GM19099 (cell line): ENCODE measurements around the gene SCP2D1.

ENCODE experiments used
- POLR2A ChIP-seq: IDR thresholded peaks from 3 replicates; pipeline ENCODE4 v1.6.1; 2011; ENCODE audit warnings: low read depth; ENCODE audit not compliant: insufficient read length; ENCODE audit errors: extremely low read depth

SCP2D1 gene

DNA sequence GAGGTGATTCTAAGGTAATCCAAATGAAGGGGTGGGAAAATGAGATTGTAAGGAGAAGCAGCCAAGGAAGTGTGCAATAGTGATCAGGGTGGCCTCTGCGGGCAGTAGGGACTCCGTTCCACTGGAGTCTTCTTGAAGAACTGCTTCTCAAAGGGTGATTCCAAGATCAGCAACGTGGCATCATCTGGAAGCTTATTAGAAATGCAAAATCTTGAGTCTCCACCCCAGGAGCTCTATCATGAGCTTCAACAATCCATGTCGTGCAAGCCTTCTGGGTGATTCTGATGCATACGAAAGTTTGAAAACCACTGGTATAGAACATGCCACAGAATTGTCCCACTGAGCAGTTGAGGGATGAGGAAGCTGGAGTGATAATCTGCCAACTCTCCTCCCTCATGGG is 31.4 kb downstream of the SCP2D1 start:
- no peak for TF ChIP-seq POLR2A

DNA sequence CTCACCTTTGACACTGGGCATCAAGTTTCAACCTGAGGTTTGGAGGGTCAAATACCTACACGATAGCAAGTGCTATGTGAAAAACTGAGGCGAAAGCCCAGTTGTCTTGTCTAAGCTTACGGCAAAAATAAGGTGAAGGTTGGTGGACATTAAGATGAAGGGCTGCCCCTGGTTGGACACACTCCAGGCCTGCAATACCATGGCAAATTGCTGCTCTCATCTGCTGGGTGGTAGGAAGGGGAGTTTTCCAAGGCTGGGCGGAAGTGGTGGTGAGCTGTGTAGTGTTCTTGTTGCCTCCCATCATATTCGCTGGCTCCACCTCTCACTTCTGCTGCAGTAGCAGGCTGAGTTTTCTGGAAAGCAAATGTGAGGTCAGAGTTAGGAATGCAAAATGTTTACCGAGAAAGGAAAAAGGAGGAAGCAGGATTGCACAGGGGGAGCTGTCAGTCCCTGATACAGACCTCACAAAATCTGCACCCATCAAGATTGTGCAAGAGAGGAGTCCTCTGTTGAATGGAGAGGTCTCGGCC is 33.7 kb downstream of the SCP2D1 start:
- TF ChIP-seq POLR2A, result no peak

DNA sequence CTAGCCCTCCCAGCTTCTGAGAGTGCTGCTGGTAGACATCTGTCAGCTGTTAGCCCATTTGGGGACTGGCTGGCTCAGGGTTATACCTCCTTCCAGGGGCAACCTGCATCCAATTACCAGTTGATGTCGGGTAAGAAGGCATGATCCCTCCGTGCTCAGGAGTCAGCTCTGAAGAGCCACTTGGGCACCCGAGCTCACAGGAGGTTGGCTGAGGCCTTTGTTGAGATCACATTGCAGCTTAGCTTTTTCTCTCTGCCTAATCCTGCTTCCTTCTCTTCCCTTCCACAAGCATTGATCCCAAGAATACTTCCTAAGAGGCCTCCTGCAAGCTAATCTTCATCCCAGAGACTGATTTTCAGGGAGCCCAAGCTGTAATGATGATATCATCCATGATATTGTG is 35.5 kb downstream of the SCP2D1 start:
- TF ChIP-seq POLR2A, result no peak

DNA sequence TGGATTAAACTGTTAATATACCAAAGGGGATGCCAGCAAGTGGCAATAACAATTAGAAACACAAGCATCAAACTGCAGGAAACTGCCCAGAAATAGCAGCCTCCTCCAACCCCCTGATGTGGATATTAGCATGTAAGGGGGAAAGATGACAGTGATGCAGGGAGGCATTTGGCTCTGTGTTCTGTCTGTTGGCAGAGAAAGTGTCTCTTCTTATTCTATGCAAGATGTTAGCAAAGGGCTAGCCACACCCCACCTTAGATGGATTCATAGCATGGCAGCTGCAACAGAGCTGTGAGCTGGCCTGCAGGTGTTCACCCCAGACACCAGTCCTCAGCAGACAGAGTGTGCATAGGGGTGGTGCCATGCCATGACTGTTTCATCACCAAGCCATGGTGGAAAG is 38.0 kb downstream of the SCP2D1 start:
- TF ChIP-seq POLR2A, result no peak

DNA sequence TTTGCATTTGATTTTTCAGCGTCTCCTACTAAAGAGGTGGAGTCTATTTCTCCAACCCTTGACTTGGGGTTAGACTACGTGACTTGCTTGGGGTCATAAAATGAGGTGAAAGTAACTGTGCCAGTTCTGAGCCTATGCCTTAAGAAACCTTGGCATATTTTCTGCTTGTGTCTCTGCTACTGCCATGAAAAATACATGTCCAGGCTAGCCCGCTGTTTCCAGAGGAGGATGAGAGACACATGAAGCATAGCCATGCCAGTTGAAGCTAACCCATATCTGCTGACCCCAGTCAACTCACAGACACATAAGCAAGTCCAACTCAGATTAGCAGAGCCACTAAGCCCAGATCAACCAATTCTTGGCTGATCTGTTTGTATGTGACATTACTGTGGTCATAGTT is 38.7 kb downstream of the SCP2D1 start:
- no peak for TF ChIP-seq POLR2A

DNA sequence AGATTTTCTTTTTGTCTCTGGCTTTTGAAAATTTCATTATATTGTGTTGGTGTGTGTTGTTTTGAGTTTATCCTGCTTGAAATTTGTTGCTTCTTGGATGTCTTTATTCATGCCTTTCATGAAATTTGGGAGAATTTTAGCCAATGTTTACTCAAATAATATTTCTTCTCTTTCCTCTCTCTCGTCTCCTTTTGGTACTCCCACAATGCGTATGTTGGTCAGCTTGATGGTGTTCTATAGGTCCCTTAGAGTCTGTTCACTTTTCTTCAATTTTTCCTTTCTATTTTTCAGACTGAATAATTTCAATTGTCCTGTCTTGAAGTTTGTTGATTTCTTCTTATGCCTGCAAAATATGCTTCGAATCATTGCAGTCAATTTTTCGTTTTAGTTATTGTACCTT is 39.6 kb downstream of the SCP2D1 start:
- TF ChIP-seq POLR2A, result no peak

DNA sequence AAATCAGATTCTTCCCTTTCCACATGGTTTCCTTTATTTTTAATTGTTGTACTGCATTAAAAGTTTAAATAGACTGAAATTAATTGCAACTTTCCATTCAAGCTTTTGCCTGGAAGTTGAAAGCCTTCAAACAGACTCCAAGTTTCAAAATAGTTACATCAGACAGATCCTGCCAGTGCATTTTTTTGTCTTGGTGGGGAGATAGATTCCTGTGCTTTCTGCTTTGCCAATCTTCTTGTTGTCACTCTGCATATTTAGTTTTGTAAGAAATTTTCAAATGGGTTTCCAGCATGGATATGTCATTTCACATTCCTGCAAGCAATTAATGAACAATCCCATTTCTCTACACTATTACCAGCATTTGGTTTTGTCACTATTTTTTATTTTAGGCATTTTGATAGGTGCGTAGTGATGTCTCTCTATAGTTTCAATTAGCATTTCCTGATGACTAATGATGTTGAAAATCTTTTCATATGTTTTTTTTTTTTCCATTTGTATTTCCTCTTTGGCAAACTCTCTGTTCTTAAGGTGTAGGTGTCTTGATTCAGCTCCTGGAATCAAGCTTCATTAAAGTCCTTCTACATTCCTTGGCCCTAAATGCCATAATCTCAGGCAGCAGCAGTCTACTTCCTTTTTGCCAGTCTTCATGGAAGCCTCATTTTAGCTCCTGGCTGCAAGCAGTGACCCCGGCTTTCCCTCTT is 40.5 kb downstream of the SCP2D1 start:
- TF ChIP-seq POLR2A, result no peak

DNA sequence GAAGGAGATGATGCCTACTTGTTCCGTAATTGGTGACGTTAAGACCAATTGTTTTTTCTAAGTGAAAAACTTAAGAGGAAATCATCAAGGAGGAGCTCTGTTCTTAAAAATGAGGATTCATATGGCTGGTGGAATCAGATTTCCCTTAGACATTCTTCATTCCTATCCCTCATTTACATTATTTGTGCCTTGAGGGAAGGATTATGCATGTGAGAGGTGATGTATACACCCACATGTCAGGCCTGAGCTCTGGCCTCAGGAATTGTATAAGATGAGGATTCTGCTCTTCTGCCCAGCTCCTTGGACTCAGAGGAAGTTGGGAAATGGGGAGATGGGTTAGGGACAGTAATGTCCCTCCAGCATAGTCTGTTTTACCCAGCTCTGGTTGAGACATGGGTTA is 42.3 kb downstream of the SCP2D1 start:
- no peak for TF ChIP-seq POLR2A

DNA sequence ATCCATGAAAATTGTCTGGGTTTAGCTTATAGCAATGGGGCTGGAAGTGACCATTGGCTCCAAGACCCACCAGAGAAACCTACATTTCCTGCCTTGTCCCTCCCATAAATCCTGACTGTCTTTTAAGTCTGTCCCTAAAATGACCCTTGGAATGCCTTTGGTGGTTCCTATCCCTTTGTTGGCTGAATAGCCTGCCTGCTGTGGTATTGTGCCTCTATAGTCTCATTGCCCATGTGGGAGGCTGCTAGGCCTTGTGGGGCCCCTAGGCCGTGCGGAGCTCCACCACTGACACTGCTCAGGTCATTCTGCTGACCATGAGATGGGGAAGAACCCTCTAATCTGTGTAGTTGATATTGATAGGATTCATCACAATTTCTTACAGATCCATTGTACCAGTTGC is 43.3 kb downstream of the SCP2D1 start:
- TF ChIP-seq POLR2A, result no peak

DNA sequence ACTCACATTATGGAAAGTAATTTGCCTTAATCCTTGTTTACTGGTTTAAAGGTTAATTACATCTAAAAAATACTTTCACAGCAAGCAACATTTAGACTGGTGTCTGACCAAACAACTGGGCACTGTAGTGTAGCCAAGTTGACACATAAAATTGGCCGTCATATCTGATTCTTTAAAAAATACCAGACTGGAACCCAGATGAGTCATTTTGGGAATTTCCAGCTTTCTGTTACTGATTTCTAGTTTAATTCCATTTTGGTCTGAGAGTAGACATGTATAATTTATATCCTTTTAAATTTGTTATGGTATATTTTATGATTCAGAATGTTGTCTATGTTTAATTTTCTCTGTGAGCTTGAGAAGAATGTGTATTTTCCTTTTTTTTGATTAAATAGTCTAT is 44.1 kb downstream of the SCP2D1 start:
- no peak for TF ChIP-seq POLR2A

DNA sequence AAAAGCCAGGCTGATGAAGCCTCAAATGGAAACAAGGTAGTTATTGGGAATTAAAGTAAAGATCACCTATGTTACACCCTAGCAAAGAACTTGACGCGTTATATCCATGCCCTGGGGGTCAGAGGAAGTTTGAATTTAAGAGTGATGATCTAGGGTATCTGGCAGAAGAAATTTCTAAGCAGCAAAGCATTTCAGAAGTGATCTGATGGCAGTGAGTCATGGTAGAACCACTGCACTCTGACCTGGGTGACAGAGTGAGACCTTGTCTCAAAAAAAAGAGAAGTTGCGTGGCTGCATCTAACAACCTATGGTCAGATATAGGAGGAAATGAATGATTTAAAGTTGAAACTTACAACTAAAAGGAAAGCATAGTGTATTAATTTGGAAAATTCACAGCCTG is 45.2 kb downstream of the SCP2D1 start:
- TF ChIP-seq POLR2A, result no peak
